Activated B cell treated with CpG ODN at 0.5 μM for 24 hours (primary cell): ENCODE data around the gene AGBL4. TPM values are rescaled to one million over a fixed set of nuclear protein-coding genes. Genes with fewer than 3 reads are reported as not detected.
"Not testable (repeated sequence)": the region's sequence is repeated elsewhere in the genome, so short reads cannot be mapped to it uniquely, and the experiment has no call there.

Experiments
- ATAC-seq: fragments of 200-7000 bp; cut with Tn5 transposase; one replicate; pipeline ENCODE4 v1.10.0; 2021; ENCODE audit warnings: low read depth, mild to moderate bottlenecking, moderate library complexity
- CTCF ChIA-PET: fragments of 350-600 bp; sonication (Branson Sonifier 250); formaldehyde crosslinking; loops from one replicate; lab custom pipeline; 2021; ENCODE audit warnings: antibody characterized with exemption; lab: Charles Lee
- POLR2A ChIA-PET: fragments of 350-600 bp; sonication (Branson Sonifier 250); formaldehyde crosslinking; loops from one replicate; lab custom pipeline; 2021; ENCODE audit warnings: antibody characterized with exemption; lab: Charles Lee
- DNase-seq: peaks from one replicate; pipeline ENCODE4 v3.0.0; 2022
- H3K27ac Mint-ChIP-seq: one replicate; pipeline ENCODE4 v1.8.0; 2020; ENCODE audit warnings: mixed read lengths
- H3K27me3 Mint-ChIP-seq: one replicate; pipeline ENCODE4 v1.8.0; 2021; ENCODE audit warnings: mixed read lengths
- H3K36me3 Mint-ChIP-seq: one replicate; pipeline ENCODE4 v1.8.0; 2021; ENCODE audit warnings: low read depth, mixed read lengths
- H3K4me1 Mint-ChIP-seq: one replicate; pipeline ENCODE4 v1.8.0; 2021; ENCODE audit warnings: mixed read lengths
- H3K4me3 Mint-ChIP-seq: one replicate; pipeline ENCODE4 v1.8.0; 2020; ENCODE audit warnings: mild to moderate bottlenecking, mixed read lengths
- H3K9me3 Mint-ChIP-seq: one replicate; pipeline ENCODE4 v1.8.0; 2020; ENCODE audit warnings: mixed read lengths
- intact Hi-C: fragments of 100-400 bp; cut with micrococcal nuclease; formaldehyde crosslinking; loops from one replicate; pipeline ENCODE4 v1.15.1; 2024
- total RNA-seq: library from RNA; stranded (reverse); gene quantifications from 2 replicates; pipeline ENCODE4 v1.2.3, GENCODE V29; 2022
- TF ChIP-seq, protein P1 (sequence below): fragments of 200-600 bp; IDR thresholded peaks from one replicate; pipeline ENCODE4 v1.8.0; 2022; ENCODE audit warnings: antibody characterized with exemption, mild to moderate bottlenecking

The AGBL4 gene
- total RNA-seq, 1 donor from 2014 or later = 0.24 TPM

DNA sequence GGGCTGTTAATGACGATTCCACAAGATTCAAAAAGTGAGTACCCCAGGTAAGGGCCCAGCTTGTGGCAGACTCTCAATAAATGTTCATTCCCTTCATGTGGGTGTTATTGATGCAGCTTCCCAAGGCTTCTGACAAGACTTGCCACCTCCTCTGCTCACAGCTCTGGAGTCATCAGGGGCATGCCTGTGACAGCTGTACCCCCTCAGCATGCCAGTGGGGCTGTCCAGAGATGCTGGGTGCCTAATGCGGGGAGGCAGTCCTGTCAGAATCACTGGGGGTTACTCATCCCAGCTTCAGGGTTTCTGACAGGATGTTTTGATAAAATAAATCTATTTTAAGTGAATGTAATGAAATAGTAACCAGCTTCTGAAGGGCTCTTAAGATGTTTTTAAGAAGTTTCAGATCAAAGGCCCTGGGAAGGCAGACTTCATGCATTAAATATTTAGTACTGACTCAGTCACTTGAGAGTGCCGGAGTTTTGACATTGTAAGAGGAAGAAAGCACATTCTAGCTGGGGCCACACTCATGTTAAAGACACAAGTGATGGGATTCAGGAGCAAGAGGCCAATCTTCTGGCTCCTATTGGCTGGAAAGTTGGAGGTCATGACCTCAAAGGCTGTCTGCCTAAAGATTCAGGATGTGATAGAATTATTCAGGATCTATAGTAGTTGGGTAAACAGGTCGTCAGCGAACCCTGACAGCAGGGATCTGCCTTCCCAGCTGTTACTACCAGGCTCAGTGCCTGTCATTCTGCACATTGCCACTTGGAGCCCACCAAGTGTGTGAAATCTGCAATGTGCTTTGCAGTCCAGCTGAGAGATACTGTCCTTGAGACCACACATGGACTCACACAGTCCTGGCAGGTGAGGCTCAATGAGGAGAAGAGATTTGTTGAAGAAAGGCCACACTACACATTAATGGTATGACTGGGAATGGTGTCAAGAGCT, 1007.5 kb downstream of the AGBL4 start:
- ChIA-PET POLR2A (no interaction called here), CTCF (no interaction called here)
- H3K27me3 Mint-ChIP-seq = peaks cover 2% of the 10 kb centered on the region
- intact Hi-C loops = no loop called here
- TF ChIP-seq, protein P1, sequence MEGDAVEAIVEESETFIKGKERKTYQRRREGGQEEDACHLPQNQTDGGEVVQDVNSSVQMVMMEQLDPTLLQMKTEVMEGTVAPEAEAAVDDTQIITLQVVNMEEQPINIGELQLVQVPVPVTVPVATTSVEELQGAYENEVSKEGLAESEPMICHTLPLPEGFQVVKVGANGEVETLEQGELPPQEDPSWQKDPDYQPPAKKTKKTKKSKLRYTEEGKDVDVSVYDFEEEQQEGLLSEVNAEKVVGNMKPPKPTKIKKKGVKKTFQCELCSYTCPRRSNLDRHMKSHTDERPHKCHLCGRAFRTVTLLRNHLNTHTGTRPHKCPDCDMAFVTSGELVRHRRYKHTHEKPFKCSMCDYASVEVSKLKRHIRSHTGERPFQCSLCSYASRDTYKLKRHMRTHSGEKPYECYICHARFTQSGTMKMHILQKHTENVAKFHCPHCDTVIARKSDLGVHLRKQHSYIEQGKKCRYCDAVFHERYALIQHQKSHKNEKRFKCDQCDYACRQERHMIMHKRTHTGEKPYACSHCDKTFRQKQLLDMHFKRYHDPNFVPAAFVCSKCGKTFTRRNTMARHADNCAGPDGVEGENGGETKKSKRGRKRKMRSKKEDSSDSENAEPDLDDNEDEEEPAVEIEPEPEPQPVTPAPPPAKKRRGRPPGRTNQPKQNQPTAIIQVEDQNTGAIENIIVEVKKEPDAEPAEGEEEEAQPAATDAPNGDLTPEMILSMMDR = no peak
- no peak overlapping the region for H3K27ac Mint-ChIP-seq
- H3K4me1 Mint-ChIP-seq = no peaks in the 10 kb centered on the region
- no peak for DNase-seq
- H3K9me3 Mint-ChIP-seq = no peaks in the 10 kb centered on the region
- H3K36me3 Mint-ChIP-seq = no peaks in the 10 kb centered on the region
- H3K4me3 Mint-ChIP-seq = no peak overlapping the region
- no peak for ATAC-seq

DNA sequence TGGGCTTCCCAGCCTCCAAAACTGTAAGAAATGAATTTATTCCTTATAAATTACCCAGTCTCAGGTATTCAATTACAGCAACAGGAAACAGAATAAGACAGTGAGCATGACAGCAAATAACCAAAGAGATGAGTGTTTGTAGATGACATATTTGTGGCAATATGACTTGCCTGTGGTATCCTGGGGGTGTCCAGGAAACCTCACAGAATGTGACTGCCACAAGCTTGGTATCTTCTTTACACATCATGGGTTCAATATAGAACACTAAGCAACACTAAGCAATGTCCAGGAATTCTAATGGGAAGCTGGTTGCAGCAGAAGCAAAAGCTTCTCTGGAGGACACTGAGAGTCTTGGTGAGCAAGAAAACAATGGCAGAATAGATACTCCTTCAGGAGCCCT, 1010.7 kb downstream of the AGBL4 start:
- no peak overlapping the region for H3K27ac Mint-ChIP-seq
- TF ChIP-seq, protein P1 = no peak
- no peak for DNase-seq
- no peaks in the 10 kb centered on the region for H3K9me3 Mint-ChIP-seq
- ChIA-PET POLR2A (no interaction called here), CTCF (no interaction called here)
- H3K27me3 Mint-ChIP-seq = peaks cover 2% of the 10 kb centered on the region
- intact Hi-C loops = no loop called here
- no peak overlapping the region for H3K4me3 Mint-ChIP-seq
- H3K4me1 Mint-ChIP-seq = no peaks in the 10 kb centered on the region
- no peaks in the 10 kb centered on the region for H3K36me3 Mint-ChIP-seq
- ATAC-seq = no peak

DNA sequence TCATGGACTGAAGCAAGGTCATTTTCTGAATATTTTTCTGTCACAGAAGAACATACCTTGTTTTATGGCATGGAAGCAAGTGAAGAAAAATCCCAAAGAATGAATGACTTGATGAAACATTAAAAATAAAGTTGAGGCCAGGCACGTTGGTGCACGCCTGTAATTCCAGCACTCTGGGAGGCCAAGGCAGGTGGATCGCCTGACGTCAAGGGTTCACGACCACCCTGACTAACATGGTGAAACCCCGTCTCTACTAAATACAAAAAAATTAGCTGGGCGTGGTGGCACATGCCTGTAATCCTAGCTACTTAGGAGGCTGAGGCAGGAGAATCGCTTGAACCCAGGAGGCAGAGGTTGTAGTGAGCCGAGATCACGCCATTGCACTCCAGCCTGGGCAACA, 1020.8 kb downstream of the AGBL4 start:
- H3K27me3 Mint-ChIP-seq, DNase-seq, intact Hi-C loops, H3K36me3 Mint-ChIP-seq, H3K9me3 Mint-ChIP-seq, H3K4me1 Mint-ChIP-seq, H3K4me3 Mint-ChIP-seq, POLR2A ChIA-PET, H3K27ac Mint-ChIP-seq, CTCF ChIA-PET, ATAC-seq: not testable (repeated sequence)

DNA sequence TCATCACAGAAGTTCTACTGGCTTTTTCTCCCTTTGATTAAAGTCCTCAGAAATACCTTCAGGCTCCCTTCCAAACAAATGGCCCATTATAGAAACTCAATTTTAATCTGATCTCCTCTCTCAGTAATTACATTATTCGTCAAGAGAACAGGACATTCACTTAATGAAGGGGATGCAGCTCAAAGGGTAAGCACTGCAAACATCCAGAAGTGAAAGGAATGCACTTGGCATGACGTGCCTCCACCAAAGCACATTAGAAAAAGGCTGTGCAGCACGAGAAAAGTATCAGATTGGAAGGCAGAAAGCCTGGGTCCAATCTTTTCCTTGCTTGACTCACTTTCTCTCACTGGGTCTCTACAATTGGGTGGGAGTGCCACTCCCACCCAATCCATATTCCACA, 1024.4 kb downstream of the AGBL4 start:
- no peak overlapping the region for H3K27ac Mint-ChIP-seq
- no peak for DNase-seq
- ATAC-seq = no peak
- TF ChIP-seq, protein P1 = no peak
- no peaks in the 10 kb centered on the region for H3K36me3 Mint-ChIP-seq
- ChIA-PET CTCF (no interaction called here), POLR2A (no interaction called here)
- no peak overlapping the region for H3K4me3 Mint-ChIP-seq
- intact Hi-C loops = no loop called here
- peaks cover 5% of the 10 kb centered on the region for H3K27me3 Mint-ChIP-seq
- no peaks in the 10 kb centered on the region for H3K4me1 Mint-ChIP-seq
- H3K9me3 Mint-ChIP-seq = no peaks in the 10 kb centered on the region

DNA sequence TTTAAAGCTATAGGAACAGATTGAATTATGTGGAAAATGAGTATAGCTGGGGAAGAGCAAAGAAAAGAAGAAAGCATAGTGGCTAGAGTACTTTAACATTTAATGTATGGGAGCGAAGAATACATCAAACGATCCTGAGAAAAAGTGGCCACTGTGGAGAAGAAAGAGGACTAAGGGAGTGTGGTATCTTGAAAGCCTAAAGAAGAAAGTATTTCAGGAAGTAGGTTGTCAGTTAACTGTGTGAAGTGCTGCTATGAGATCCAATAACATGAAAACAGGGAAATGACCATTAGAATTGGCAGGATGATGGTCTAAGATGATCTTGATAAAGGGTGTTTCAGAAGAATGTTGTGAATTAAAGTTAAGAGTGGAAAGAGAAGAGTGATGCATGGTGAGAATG, 1027.4 kb downstream of the AGBL4 start:
- intact Hi-C loops = no loop called here
- TF ChIP-seq, protein P1 = no peak
- ChIA-PET POLR2A (no interaction called here), CTCF (no interaction called here)
- Mint-ChIP-seq H3K4me3 (no peak overlapping the region), H3K27me3 (peaks cover 2% of the 10 kb centered on the region), H3K36me3 (no peaks in the 10 kb centered on the region), H3K27ac (no peak overlapping the region), H3K9me3 (peaks cover 4% of the 10 kb centered on the region), H3K4me1 (no peaks in the 10 kb centered on the region)
- DNase-seq = no peak
- no peak for ATAC-seq
